OCI-LY1 (cell line): ENCODE results near the gene TMEM151B.

Experiments used
- CTCF ChIP-seq: fragments of 200-600 bp; sonication (generic), shearing (Covaris generic); IDR thresholded peaks from 2 replicates; pipeline ENCODE4 v1.5.1; 2017; ENCODE audit warnings: mild to moderate bottlenecking, antibody characterized with exemption, low read length, moderate library complexity, mixed read lengths
- EZH2 ChIP-seq: fragments of 200-600 bp; sonication (generic), shearing (Covaris generic); IDR thresholded peaks from 2 replicates; pipeline ENCODE4 v1.8.0; 2017; ENCODE audit warnings: borderline replicate concordance, mixed run types, mild to moderate bottlenecking, antibody characterized with exemption, low read length, moderate library complexity, mixed read lengths

- TF ChIP-seq CTCF (no peak), EZH2 (no peak)
Measured at GRCh38 chr6:44284867-44285266, 14.6 kb downstream of the TMEM151B start.
